HEK293 (cell line): ENCODE results near the gene NIPAL3.

Source experiments
- SP3 ChIP-seq: fragments of 450-650 bp; formaldehyde crosslinking; IDR thresholded peaks from 2 replicates; pipeline ENCODE4 v1.5.1; 2016; ENCODE audit warnings: missing biosample characterization, missing genetic modification characterization
- ZBTB17 ChIP-seq: fragments of 450-650 bp; formaldehyde crosslinking; IDR thresholded peaks from 2 replicates; pipeline ENCODE4 v1.5.1; 2016; ENCODE audit warnings: missing biosample characterization, missing genetic modification characterization
- ZNF311 ChIP-seq: fragments of 450-650 bp; formaldehyde crosslinking; IDR thresholded peaks from 2 replicates; pipeline ENCODE4 v1.5.1; 2017; ENCODE audit warnings: missing biosample characterization, missing genetic modification characterization, borderline replicate concordance
- TF ChIP-seq, protein P1 (sequence below): fragments of 450-650 bp; formaldehyde crosslinking; IDR thresholded peaks from 2 replicates; pipeline ENCODE4 v1.5.1; 2016; ENCODE audit warnings: missing biosample characterization, missing genetic modification characterization

GRCh38 chr1:24516506-24516905, 100.9 kb downstream of the NIPAL3 start:
- TF ChIP-seq ZNF311 (tag by site-specific recombination) (no peak), SP3 (tag by site-specific recombination) (no peak), ZBTB17 (tag by site-specific recombination) (no peak)
- TF ChIP-seq, protein P1, sequence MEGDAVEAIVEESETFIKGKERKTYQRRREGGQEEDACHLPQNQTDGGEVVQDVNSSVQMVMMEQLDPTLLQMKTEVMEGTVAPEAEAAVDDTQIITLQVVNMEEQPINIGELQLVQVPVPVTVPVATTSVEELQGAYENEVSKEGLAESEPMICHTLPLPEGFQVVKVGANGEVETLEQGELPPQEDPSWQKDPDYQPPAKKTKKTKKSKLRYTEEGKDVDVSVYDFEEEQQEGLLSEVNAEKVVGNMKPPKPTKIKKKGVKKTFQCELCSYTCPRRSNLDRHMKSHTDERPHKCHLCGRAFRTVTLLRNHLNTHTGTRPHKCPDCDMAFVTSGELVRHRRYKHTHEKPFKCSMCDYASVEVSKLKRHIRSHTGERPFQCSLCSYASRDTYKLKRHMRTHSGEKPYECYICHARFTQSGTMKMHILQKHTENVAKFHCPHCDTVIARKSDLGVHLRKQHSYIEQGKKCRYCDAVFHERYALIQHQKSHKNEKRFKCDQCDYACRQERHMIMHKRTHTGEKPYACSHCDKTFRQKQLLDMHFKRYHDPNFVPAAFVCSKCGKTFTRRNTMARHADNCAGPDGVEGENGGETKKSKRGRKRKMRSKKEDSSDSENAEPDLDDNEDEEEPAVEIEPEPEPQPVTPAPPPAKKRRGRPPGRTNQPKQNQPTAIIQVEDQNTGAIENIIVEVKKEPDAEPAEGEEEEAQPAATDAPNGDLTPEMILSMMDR (tag by site-specific recombination) = no peak
